ENCODE measurements around the gene USP49. TPM values are rescaled to one million over a fixed set of nuclear protein-coding genes. Genes with fewer than 3 reads are reported as not detected.
"Not testable (repeated sequence)": the region's sequence is repeated elsewhere in the genome, so short reads cannot be mapped to it uniquely, and the experiment has no call there.

Gene USP49
- 6.7 TPM for polyA plus RNA-seq (2012; ENCODE audit: insufficient read depth, insufficient read length, low read depth)

GRCh38 chr6:41895300-41896233, at the start of gene USP49:
Gene USP49 (minus strand): TSS chr6:41895375. CDS start chr6:41806983, 88,392 bp downstream.
- DNase-seq = peak; percentile 97

GRCh38 chr6:41943456-41943855, 48.3 kb upstream of the USP49 start:
- no peak for DNase-seq
- Histone ChIP-seq H3K4me3 (ENCODE audit: low read depth, low read length) (no peak overlapping the region), H3K9me3 (no peaks in the 10 kb centered on the region), H3K4me1 (no peaks in the 10 kb centered on the region), H3K27me3 (no peaks in the 10 kb centered on the region), H3K36me3 (no peaks in the 10 kb centered on the region)
- TF ChIP-seq, protein P1, sequence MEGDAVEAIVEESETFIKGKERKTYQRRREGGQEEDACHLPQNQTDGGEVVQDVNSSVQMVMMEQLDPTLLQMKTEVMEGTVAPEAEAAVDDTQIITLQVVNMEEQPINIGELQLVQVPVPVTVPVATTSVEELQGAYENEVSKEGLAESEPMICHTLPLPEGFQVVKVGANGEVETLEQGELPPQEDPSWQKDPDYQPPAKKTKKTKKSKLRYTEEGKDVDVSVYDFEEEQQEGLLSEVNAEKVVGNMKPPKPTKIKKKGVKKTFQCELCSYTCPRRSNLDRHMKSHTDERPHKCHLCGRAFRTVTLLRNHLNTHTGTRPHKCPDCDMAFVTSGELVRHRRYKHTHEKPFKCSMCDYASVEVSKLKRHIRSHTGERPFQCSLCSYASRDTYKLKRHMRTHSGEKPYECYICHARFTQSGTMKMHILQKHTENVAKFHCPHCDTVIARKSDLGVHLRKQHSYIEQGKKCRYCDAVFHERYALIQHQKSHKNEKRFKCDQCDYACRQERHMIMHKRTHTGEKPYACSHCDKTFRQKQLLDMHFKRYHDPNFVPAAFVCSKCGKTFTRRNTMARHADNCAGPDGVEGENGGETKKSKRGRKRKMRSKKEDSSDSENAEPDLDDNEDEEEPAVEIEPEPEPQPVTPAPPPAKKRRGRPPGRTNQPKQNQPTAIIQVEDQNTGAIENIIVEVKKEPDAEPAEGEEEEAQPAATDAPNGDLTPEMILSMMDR (IDR thresholded peaks at IDR 0.05; ENCODE audit: low read depth, low read length) = no peak

More at GRCh38 chr6:41895300-41896233, at the start of gene USP49:
- Histone ChIP-seq H3K9me3 (no peaks in the 10 kb centered on the region), H3K36me3 (no peaks in the 10 kb centered on the region), H3K4me1 (no peaks in the 10 kb centered on the region), H3K27me3 (no peaks in the 10 kb centered on the region), H3K4me3 (ENCODE audit: low read depth, low read length) (peak within 1 kb of the TSS; percentile 84)
- TF ChIP-seq, protein P1 (IDR thresholded peaks at IDR 0.05; ENCODE audit: low read depth, low read length) = no peak

DNA sequence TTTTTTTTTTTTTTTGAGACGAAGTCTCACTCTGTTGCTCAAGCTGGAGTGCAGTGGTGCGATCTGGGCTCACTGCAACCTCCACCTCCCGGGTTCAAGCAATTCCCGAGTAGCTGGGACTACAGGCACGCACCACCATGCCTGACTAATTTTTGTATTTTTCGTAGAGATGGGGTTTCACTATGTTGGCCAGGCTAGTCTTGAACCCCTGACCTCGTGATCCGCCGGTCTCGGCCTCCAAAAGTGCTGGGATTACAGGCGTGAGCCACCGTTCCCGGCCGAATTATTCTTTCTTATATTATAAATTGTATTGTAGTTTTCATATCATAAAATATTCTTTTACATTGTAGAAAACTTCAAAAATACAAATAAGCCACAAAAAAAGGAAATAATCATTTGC, 47.7 kb upstream of the USP49 start:
- not testable (repeated sequence) for H3K36me3 ChIP-seq; DNase-seq; H3K4me3 ChIP-seq (ENCODE audit: low read depth, low read length); H3K4me1 ChIP-seq; H3K9me3 ChIP-seq; H3K27me3 ChIP-seq

- H3K4me1 ChIP-seq = no peaks in the 10 kb centered on the region
- H3K9me3 ChIP-seq = no peaks in the 10 kb centered on the region
- DNase-seq = no peak
- H3K27me3 ChIP-seq = no peaks in the 10 kb centered on the region
- H3K36me3 ChIP-seq = no peaks in the 10 kb centered on the region
- TF ChIP-seq, protein P1 (IDR thresholded peaks at IDR 0.05; ENCODE audit: low read depth, low read length) = no peak
- peak overlapping the region; percentile 92 for H3K4me3 ChIP-seq (ENCODE audit: low read depth, low read length)
Observed at GRCh38 chr6:41942067-41942851, 47.1 kb upstream of the USP49 start.

DNA sequence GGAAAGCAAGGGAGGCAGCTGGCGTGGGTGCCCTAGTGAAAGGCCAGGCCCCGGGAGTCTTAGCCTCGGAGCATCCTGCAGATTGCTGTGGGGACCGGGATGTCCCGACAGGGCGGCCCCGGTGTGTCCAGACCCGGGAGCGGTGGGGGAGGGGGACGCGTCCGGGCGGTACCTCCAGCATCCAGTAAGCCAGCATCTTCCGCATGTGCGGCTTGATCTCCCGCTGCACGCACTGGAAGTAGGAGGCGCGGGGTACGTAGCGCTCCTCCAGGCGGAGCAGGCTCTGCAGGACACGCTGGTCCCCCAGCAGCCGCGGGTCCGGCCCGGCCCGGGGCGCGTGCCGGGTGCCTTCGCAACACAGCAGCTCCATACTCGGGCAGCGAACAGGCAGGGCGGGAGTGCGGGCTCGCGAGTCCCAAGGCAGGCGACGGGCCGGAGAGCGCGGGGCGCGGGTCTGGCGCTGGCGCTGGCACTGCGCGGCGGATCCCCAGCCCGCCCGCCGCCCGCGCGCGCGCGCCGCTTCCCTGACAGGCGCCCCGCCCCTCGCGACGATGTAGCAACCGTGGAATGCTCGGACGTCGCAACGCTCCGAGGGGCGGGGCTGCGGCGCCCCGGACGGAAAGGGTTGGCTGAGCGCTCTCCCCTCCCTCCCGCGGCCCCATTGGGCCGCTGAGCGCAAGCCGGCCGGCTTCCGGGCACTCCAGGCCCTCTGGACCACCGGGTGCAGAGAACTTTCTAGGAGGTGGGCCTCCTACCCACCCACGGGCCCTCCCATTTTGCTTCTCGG, 46.3 kb upstream of the USP49 start, which contains the start of gene CCND3:
TSS of gene CCND3 (minus strand) at position 529 of the 787 bp plus-strand sequence. CDS start at position 370, 159 bp downstream.
- Histone ChIP-seq H3K27me3 (no peaks in the 10 kb centered on the region), H3K9me3 (no peaks in the 10 kb centered on the region), H3K36me3 (no peaks in the 10 kb centered on the region; the same call in 1 of the 2 replicates), H3K4me1 (no peaks in the 10 kb centered on the region), H3K4me3 (ENCODE audit: low read depth, low read length) (peak within 1 kb of the TSS; percentile 92)
- TF ChIP-seq, protein P1 (IDR thresholded peaks at IDR 0.05; ENCODE audit: low read depth, low read length) = no peak
- DNase-seq = peak; percentile 96

Data from BE2C (cell line).